Hippocampal formation (tissue), 2 donors: ENCODE results near the gene TRIM71.
"Not testable (repeated sequence)": the region's sequence is repeated elsewhere in the genome, so short reads cannot be mapped to it uniquely, and the experiment has no call there.

Experiments
- DNase-seq, 2 donors: peaks; one replicate each; lab custom pipeline; 2025; lab: John Stamatoyannopoulos, UW

TRIM71 gene

GRCh38 chr3:32890420-32891276 is 72.9 kb downstream of the TRIM71 start:
- DNase-seq: no peak

- no peak for DNase-seq
Observed at GRCh38 chr3:32891365-32891764, 73.6 kb downstream of the TRIM71 start.

- DNase-seq: no peak
Observed at GRCh38 chr3:32892625-32893598, 75.1 kb downstream of the TRIM71 start.

GRCh38 chr3:32894977-32895376 is 77.2 kb downstream of the TRIM71 start:
- no peak for DNase-seq

GRCh38 chr3:32895701-32896100 is 77.9 kb downstream of the TRIM71 start:
- no peak for DNase-seq

- DNase-seq: no peak
Observed at GRCh38 chr3:32896143-32896542, 78.3 kb downstream of the TRIM71 start.

- no peak for DNase-seq
Observed at GRCh38 chr3:32897001-32897601, 79.3 kb downstream of the TRIM71 start.

- no peak for DNase-seq
Observed at GRCh38 chr3:32897981-32898623, 80.3 kb downstream of the TRIM71 start.

GRCh38 chr3:32899265-32899664 is 81.5 kb downstream of the TRIM71 start:
- DNase-seq: no peak

- no peak for DNase-seq
Observed at GRCh38 chr3:32901005-32901932, 83.5 kb downstream of the TRIM71 start.

- not testable (repeated sequence) for DNase-seq
Observed at GRCh38 chr3:32902887-32903371, 85.1 kb downstream of the TRIM71 start.

GRCh38 chr3:32903953-32904352 is 86.2 kb downstream of the TRIM71 start:
- DNase-seq: no peak

- no peak for DNase-seq
Observed at GRCh38 chr3:32909999-32910398, 92.2 kb downstream of the TRIM71 start.

GRCh38 chr3:32910954-32911353 is 93.2 kb downstream of the TRIM71 start:
- DNase-seq: no peak

- DNase-seq: no peak
Observed at GRCh38 chr3:32912046-32912445, 94.2 kb downstream of the TRIM71 start.

- DNase-seq: no peak
Observed at GRCh38 chr3:32913790-32914446, 96.1 kb downstream of the TRIM71 start.

- DNase-seq: no peak
Observed at GRCh38 chr3:32919920-32920319, 102.1 kb downstream of the TRIM71 start.

GRCh38 chr3:32922078-32922477 is 104.3 kb downstream of the TRIM71 start:
- no peak for DNase-seq

GRCh38 chr3:32930161-32930560 is 112.4 kb downstream of the TRIM71 start:
- no peak for DNase-seq

GRCh38 chr3:32931273-32931672 is 113.5 kb downstream of the TRIM71 start:
- DNase-seq: not testable (repeated sequence)
